NCI-H748 (cell line): Measurements from ENCODE around the gene TSSK6.

Experiments used
- DNase-seq: peaks from one replicate; lab custom pipeline; 2025; ENCODE audit not compliant: unreplicated experiment; lab: John Stamatoyannopoulos, UW

Gene TSSK6

GRCh38 chr19:19465436-19466070 lies 49.8 kb downstream of the TSSK6 start:
- DNase-seq, result no peak

GRCh38 chr19:19464339-19465098 lies 50.8 kb downstream of the TSSK6 start:
- no peak for DNase-seq
